CD4-positive, alpha-beta T cell (primary cell): Measurements from ENCODE around the gene LPP. TPM values are rescaled to one million over a fixed set of nuclear protein-coding genes. Genes with fewer than 3 reads are reported as not detected.

Source experiments
- ATAC-seq: fragments of 200-7000 bp; cut with Tn5 transposase; one replicate; pipeline ENCODE4 v1.10.0; 2022; ENCODE audit warnings: mild to moderate bottlenecking; ENCODE audit not compliant: poor library complexity
- CTCF ChIA-PET: fragments of 350-600 bp; sonication (Branson Sonifier 250); formaldehyde crosslinking; loops from one replicate; lab custom pipeline; 2021; ENCODE audit warnings: antibody characterized with exemption, inconsistent platforms; lab: Charles Lee
- POLR2A ChIA-PET: fragments of 350-600 bp; sonication (Branson Sonifier 250); formaldehyde crosslinking; loops from one replicate; lab custom pipeline; 2021; ENCODE audit warnings: antibody characterized with exemption, inconsistent platforms; lab: Charles Lee
- DNase-seq, 14 experiments: peaks; one replicate each; pipeline ENCODE4 v3.0.0-alpha.2; 2013 to 2020; ENCODE audit warnings: mixed read lengths in 2 of 14
- H3K27ac ChIP-seq, 2 donors: one replicate each; pipeline versions ENCODE4 v1.5.1 to v1.7.0; 2013; ENCODE audit warnings: low read length in 2 of 2, low read depth in 1 of 2, mild to moderate bottlenecking in 1 of 2
- H3K27me3 ChIP-seq, 2 experiments: 1 replicate in 1 of 2; 2 replicates in 1 of 2; pipeline versions ENCODE4 v1.6.1 to v1.7.0; 2013; ENCODE audit warnings: low read length in 2 of 2, control low read depth in 1 of 2, mild to moderate bottlenecking in 1 of 2, moderate library complexity in 1 of 2; ENCODE audit not compliant: insufficient read depth in 2 of 2, control insufficient read depth in 1 of 2
- H3K36me3 ChIP-seq: one replicate; pipeline ENCODE4 v1.6.1; 2013; ENCODE audit warnings: low read length, control low read depth; ENCODE audit not compliant: insufficient read depth
- H3K4me1 ChIP-seq: one replicate; pipeline ENCODE4 v1.6.1; 2013; ENCODE audit warnings: low read length, control low read depth; ENCODE audit not compliant: insufficient read depth
- H3K4me3 ChIP-seq: one replicate; pipeline ENCODE4 v1.5.1; 2013; ENCODE audit warnings: mild to moderate bottlenecking, low read length, moderate library complexity
- H3K9me3 ChIP-seq, 2 experiments: 1 replicate in 1 of 2; 2 replicates in 1 of 2; pipeline versions ENCODE4 v1.6.1 to v1.7.0; 2013; ENCODE audit warnings: low read length in 2 of 2, mild to moderate bottlenecking in 2 of 2, control low read depth in 1 of 2, moderate library complexity in 1 of 2; ENCODE audit not compliant: control insufficient read depth in 1 of 2, insufficient read depth in 1 of 2
- H3K27ac Mint-ChIP-seq: one replicate; pipeline ENCODE4 v1.8.0; 2020; ENCODE audit warnings: mixed read lengths
- H3K27me3 Mint-ChIP-seq: one replicate; pipeline ENCODE4 v1.8.0; 2021; ENCODE audit warnings: mixed read lengths
- H3K36me3 Mint-ChIP-seq: one replicate; pipeline ENCODE4 v1.8.0; 2021; ENCODE audit warnings: low read depth, mixed read lengths
- H3K4me1 Mint-ChIP-seq: one replicate; pipeline ENCODE4 v1.8.0; 2021; ENCODE audit warnings: low read depth, mixed read lengths
- H3K4me3 Mint-ChIP-seq: one replicate; pipeline ENCODE4 v1.8.0; 2020; ENCODE audit warnings: mild to moderate bottlenecking, mixed read lengths
- H3K9me3 Mint-ChIP-seq: one replicate; pipeline ENCODE4 v1.8.0; 2020; ENCODE audit warnings: mixed read lengths
- CTCF ChIP-seq: fragments of 200-600 bp; IDR thresholded peaks from one replicate; pipeline ENCODE4 v1.8.0; 2022; ENCODE audit warnings: antibody characterized with exemption, mild to moderate bottlenecking
- intact Hi-C, 2 experiments: fragments of 100-400 bp; cut with DNase I in 1 of 2; cut with micrococcal nuclease in 1 of 2; formaldehyde crosslinking; loops; one replicate each; pipeline versions ENCODE4 v1.15.1 to v1.9.0; 2023 to 2025; cut with DNase I, micrococcal nuclease
- total RNA-seq, 174 experiments: library from RNA in 2 of 174; stranded (reverse) in 2 of 174; gene quantifications; one replicate each; pipeline ENCODE4 v1.2.3 and lab custom pipeline; 2021 to 2026

Gene LPP
- total RNA-seq, 2 experiments from 2014 or later = 45.6 to 45.9 TPM

GRCh38 chr3:188580223-188580622 lies 426.3 kb downstream of the LPP start:
- Histone ChIP-seq H3K9me3 (no peaks in the 10 kb centered on the region), H3K4me1 (no peaks in the 10 kb centered on the region), H3K27me3 (no peaks in the 10 kb centered on the region), H3K36me3 (no peaks in the 10 kb centered on the region), H3K27ac (no peak overlapping the region), H3K4me3 (no peak overlapping the region)
- ChIA-PET POLR2A (no interaction called here), CTCF (interaction anchor here (1.1 kb wide), 1 partner anchor 10 kb away, joined by 3 read pairs; no protein-coding TSS in a partner anchor)
- intact Hi-C loops = no loop called here
- no peak for TF ChIP-seq CTCF
- no peak overlapping the region for H3K27ac Mint-ChIP-seq
- no peak overlapping the region for H3K4me3 Mint-ChIP-seq
- H3K4me1 Mint-ChIP-seq = peaks cover 9% of the 10 kb centered on the region
- ATAC-seq (no peak), DNase-seq (no peak)
- no peaks in the 10 kb centered on the region for H3K9me3 Mint-ChIP-seq
- H3K36me3 Mint-ChIP-seq = no peaks in the 10 kb centered on the region
- no peaks in the 10 kb centered on the region for H3K27me3 Mint-ChIP-seq

GRCh38 chr3:188580659-188581058 lies 426.7 kb downstream of the LPP start:
- intact Hi-C loops = no loop called here
- CTCF ChIA-PET = interaction anchor here (1.1 kb wide), 1 partner anchor 10 kb away, joined by 3 read pairs; no protein-coding TSS in a partner anchor

GRCh38 chr3:188581365-188581764 lies 427.4 kb downstream of the LPP start:
- ChIA-PET CTCF (interaction anchor here (1.1 kb wide), 1 partner anchor 11 kb away, joined by 3 read pairs; no protein-coding TSS in a partner anchor), POLR2A (no interaction called here)
- Mint-ChIP-seq H3K27ac (no peak overlapping the region), H3K36me3 (no peaks in the 10 kb centered on the region), H3K4me1 (peaks cover 10% of the 10 kb centered on the region), H3K4me3 (no peak overlapping the region), H3K9me3 (no peaks in the 10 kb centered on the region), H3K27me3 (no peaks in the 10 kb centered on the region)
- Histone ChIP-seq H3K9me3 (no peaks in the 10 kb centered on the region), H3K36me3 (no peaks in the 10 kb centered on the region), H3K4me1 (no peaks in the 10 kb centered on the region), H3K27me3 (no peaks in the 10 kb centered on the region), H3K4me3 (no peak overlapping the region), H3K27ac (no peak overlapping the region)
- DNase-seq = no peak
- intact Hi-C loops = no loop called here
- no peak for ATAC-seq
- no peak for TF ChIP-seq CTCF

More at GRCh38 chr3:188580659-188581058, 426.7 kb downstream of the LPP start:
- Histone ChIP-seq H3K27ac (no peak overlapping the region), H3K36me3 (no peaks in the 10 kb centered on the region), H3K9me3 (no peaks in the 10 kb centered on the region), H3K4me3 (no peak overlapping the region), H3K27me3 (no peaks in the 10 kb centered on the region), H3K4me1 (no peaks in the 10 kb centered on the region)
- Mint-ChIP-seq H3K36me3 (no peaks in the 10 kb centered on the region), H3K27ac (no peak overlapping the region), H3K4me1 (peaks cover 10% of the 10 kb centered on the region), H3K9me3 (no peaks in the 10 kb centered on the region), H3K27me3 (no peaks in the 10 kb centered on the region), H3K4me3 (no peak overlapping the region)
- DNase-seq (no peak), ATAC-seq (no peak)
- TF ChIP-seq CTCF = no peak
- POLR2A ChIA-PET = no interaction called here
